Activated CD4-positive, alpha-beta T cell treated with anti-CD3 and anti-CD28 coated beads, Interleukin-10, Interleukin-2, amounts not matched to agents 100 ng/mL and 50 ng/mL, durations not matched to agents 16 hours and 8 hours (primary cell): ENCODE data around the gene PCSK9.

ENCODE experiments used
- DNase-seq: peaks from one replicate; pipeline ENCODE4 v3.0.0-alpha.2; 2020

The PCSK9 gene

GRCh38 chr1:55060133-55060999 is 21.0 kb downstream of the PCSK9 start:
- peak; percentile 42 for DNase-seq

- no peak for DNase-seq
These were observed 21.8 kb downstream of the PCSK9 start for GRCh38 chr1:55061000-55061705.

- DNase-seq, result no peak
These were observed 22.5 kb downstream of the PCSK9 start for GRCh38 chr1:55061706-55062321.

GRCh38 chr1:55062801-55063576 is 23.6 kb downstream of the PCSK9 start:
- DNase-seq, result no peak

- no peak for DNase-seq
These were observed 24.2 kb downstream of the PCSK9 start for GRCh38 chr1:55063577-55063942.

- peak; percentile 23 for DNase-seq
These were observed 24.8 kb downstream of the PCSK9 start for GRCh38 chr1:55064071-55064581.

GRCh38 chr1:55064861-55065263 is 25.5 kb downstream of the PCSK9 start:
- DNase-seq, result no peak

- no peak for DNase-seq
These were observed 26.3 kb downstream of the PCSK9 start for GRCh38 chr1:55065648-55066047.

- no peak for DNase-seq
These were observed 27.9 kb downstream of the PCSK9 start for GRCh38 chr1:55067022-55067778.

- DNase-seq, result no peak
These were observed 28.6 kb downstream of the PCSK9 start for GRCh38 chr1:55067914-55068313.

GRCh38 chr1:55068638-55069037 is 29.3 kb downstream of the PCSK9 start:
- DNase-seq, result no peak

GRCh38 chr1:55069280-55069679 is 29.9 kb downstream of the PCSK9 start:
- no peak for DNase-seq

- no peak for DNase-seq
These were observed 31.2 kb downstream of the PCSK9 start for GRCh38 chr1:55070293-55071164.

GRCh38 chr1:55071477-55071876 is 32.1 kb downstream of the PCSK9 start:
- DNase-seq, result peak; percentile 27

GRCh38 chr1:55073187-55073916 is 34.0 kb downstream of the PCSK9 start:
- peak; percentile 72 for DNase-seq

GRCh38 chr1:55074455-55074854 is 35.1 kb downstream of the PCSK9 start:
- no peak for DNase-seq

GRCh38 chr1:55076356-55076755 is 37.0 kb downstream of the PCSK9 start:
- DNase-seq, result no peak

GRCh38 chr1:55078470-55078869 is 39.1 kb downstream of the PCSK9 start:
- no peak for DNase-seq

GRCh38 chr1:55079651-55080050 is 40.3 kb downstream of the PCSK9 start:
- DNase-seq, result no peak

- DNase-seq, result no peak
These were observed 42.0 kb downstream of the PCSK9 start for GRCh38 chr1:55081188-55081904.
